IMR-90 (cell line): ENCODE data around the gene RAD51B. TPM values are rescaled to one million over a fixed set of nuclear protein-coding genes. Genes with fewer than 3 reads are reported as not detected.

Experiments
- ATAC-seq: fragments of 200-7000 bp; cut with Tn5 transposase; 2 replicates; pipeline ENCODE4 v1.9.1; 2020; ENCODE audit warnings: low read depth, mild to moderate bottlenecking, moderate library complexity
- BruUV-seq: library from RNA; stranded (reverse); fragments of 400-500 nt; replicated peaks from 2 replicates; lab custom pipeline; 2021; lab: Mats Ljungman, UMichigan
- CTCF ChIA-PET: fragments of 300-600 bp; formaldehyde crosslinking; extraction: SDS; loops from one replicate; lab custom pipeline; 2021; ENCODE audit warnings: antibody characterized with exemption; lab: Yijun Ruan, JAX
- POLR2A ChIA-PET: fragments of 300-600 bp; sonication (Branson Sonifier 250); formaldehyde crosslinking; loops from one replicate; lab custom pipeline; 2022; ENCODE audit warnings: antibody characterized with exemption; ENCODE audit not compliant: unreplicated experiment; lab: Charles Lee
- DNase-seq: peaks from one replicate; pipeline ENCODE4 v3.0.0; 2013
- H2AFZ ChIP-seq: replicated peaks from 2 replicates; pipeline ENCODE3; 2013; ENCODE audit warnings: low read length, mild to moderate bottlenecking; ENCODE audit not compliant: poor library complexity
- H2AK5ac ChIP-seq: 2 replicates; pipeline ENCODE4 v1.6.1; 2013; ENCODE audit warnings: low read depth, low read length, inconsistent platforms
- H2AK9ac ChIP-seq: replicated peaks from 2 replicates; pipeline ENCODE3; 2013; ENCODE audit warnings: mild to moderate bottlenecking, low read depth, low read length, moderate library complexity; ENCODE audit not compliant: poor library complexity
- H2BK120ac ChIP-seq: 2 replicates; pipeline ENCODE4 v1.6.1; 2013; ENCODE audit warnings: low read depth, low read length, inconsistent platforms
- H2BK15ac ChIP-seq: 3 replicates; pipeline ENCODE4 v1.6.1; 2013; ENCODE audit warnings: low read depth, low read length, inconsistent platforms
- H2BK20ac ChIP-seq: 2 replicates; pipeline ENCODE4 v1.6.1; 2013; ENCODE audit warnings: low read depth, mild to moderate bottlenecking, inconsistent platforms, low read length, moderate library complexity
- H2BK5ac ChIP-seq: 2 replicates; pipeline ENCODE4 v1.6.1; 2013; ENCODE audit warnings: mild to moderate bottlenecking, low read depth, low read length, inconsistent platforms; ENCODE audit not compliant: poor library complexity, severe bottlenecking
- H3K14ac ChIP-seq: replicated peaks from 2 replicates; pipeline ENCODE4 v1.6.1; 2013; ENCODE audit warnings: low read depth, low read length, inconsistent platforms
- H3K18ac ChIP-seq: 2 replicates; pipeline ENCODE4 v1.6.1; 2013; ENCODE audit warnings: low read depth, low read length, control low read depth
- H3K23ac ChIP-seq: 2 replicates; pipeline ENCODE4 v1.6.1; 2013; ENCODE audit warnings: low read depth, low read length, inconsistent platforms
- H3K27ac ChIP-seq: 2 replicates; pipeline ENCODE4 v1.5.1; 2013; ENCODE audit warnings: mild to moderate bottlenecking, control low read depth, low read length; ENCODE audit not compliant: insufficient read depth
- H3K27me3 ChIP-seq: 2 replicates; pipeline ENCODE4 v1.6.1; 2013; ENCODE audit warnings: low read length; ENCODE audit not compliant: control insufficient read depth, insufficient read depth
- H3K36me3 ChIP-seq: 2 replicates; pipeline ENCODE4 v1.6.1; 2013; ENCODE audit warnings: low read length, mixed read lengths; ENCODE audit not compliant: control insufficient read depth, insufficient read depth
- H3K4ac ChIP-seq: 2 replicates; pipeline ENCODE4 v1.6.1; 2013; ENCODE audit warnings: low read depth, low read length, inconsistent platforms
- H3K4me1 ChIP-seq: 2 replicates; pipeline ENCODE4 v1.6.1; 2013; ENCODE audit warnings: low read length, mixed read lengths; ENCODE audit not compliant: control insufficient read depth, insufficient read depth
- H3K4me2 ChIP-seq: 2 replicates; pipeline ENCODE4 v1.6.1; 2013; ENCODE audit warnings: low read depth, mild to moderate bottlenecking, control low read depth, low read length, moderate library complexity
- H3K4me3 ChIP-seq: 2 replicates; pipeline ENCODE4 v1.5.1; 2013; ENCODE audit warnings: low read depth, mild to moderate bottlenecking, control low read depth, low read length, moderate library complexity; ENCODE audit not compliant: insufficient read depth
- H3K56ac ChIP-seq: 2 replicates; pipeline ENCODE4 v1.6.1; 2013; ENCODE audit warnings: low read length, inconsistent platforms; ENCODE audit not compliant: insufficient read depth; ENCODE audit errors: extremely low read depth
- H3K79me1 ChIP-seq, 2 experiments: 2 replicates each; pipeline ENCODE4 v1.6.1; 2013; ENCODE audit warnings: low read length in 2 of 2, inconsistent platforms in 1 of 2, low read depth in 1 of 2
- H3K9ac ChIP-seq: 2 replicates; pipeline ENCODE4 v1.6.1; 2013; ENCODE audit warnings: low read depth, low read length, control low read depth
- H3K9me1 ChIP-seq: 2 replicates; pipeline ENCODE4 v1.6.1; 2013; ENCODE audit warnings: low read length, inconsistent platforms; ENCODE audit not compliant: insufficient read depth
- H3K9me3 ChIP-seq: 2 replicates; pipeline ENCODE4 v1.6.1; 2013; ENCODE audit warnings: low read length; ENCODE audit not compliant: control insufficient read depth, insufficient read depth
- H4K20me1 ChIP-seq: 2 replicates; pipeline ENCODE4 v1.6.1; 2013; ENCODE audit warnings: low read length, inconsistent platforms; ENCODE audit not compliant: insufficient read depth
- H4K5ac ChIP-seq: 2 replicates; pipeline ENCODE4 v1.6.1; 2013; ENCODE audit warnings: mild to moderate bottlenecking, low read depth, low read length, control low read depth
- H4K8ac ChIP-seq, 2 experiments: 2 replicates each; pipeline ENCODE4 v1.6.1; 2013; ENCODE audit warnings: low read depth in 2 of 2, low read length in 2 of 2, control low read depth in 1 of 2, inconsistent platforms in 1 of 2
- H4K91ac ChIP-seq: 2 replicates; pipeline ENCODE4 v1.6.1; 2013; ENCODE audit warnings: low read depth, low read length, inconsistent platforms; ENCODE audit not compliant: insufficient read depth
- CHD1 ChIP-seq: IDR thresholded peaks from 2 replicates; pipeline ENCODE4 v1.6.1; 2012; ENCODE audit warnings: low read depth, low read length, improper control_type of control experiment
- WGBS, 2 experiments: methylation state at CpG; one replicate each; pipeline versions ENCODE4 v1.1.5 to v1.1.7; 2013; ENCODE audit warnings: missing lambda C conversion rate in 2 of 2; ENCODE audit not compliant: insufficient read length in 1 of 2; ENCODE audit errors: extremely low coverage in 2 of 2; 5-methylcytosine and 5-hydroxymethylcytosine counted together
- dilution Hi-C: fragments of 300-500 bp; cut with HindIII; formaldehyde crosslinking; loops from one replicate; pipeline ENCODE4 v1.14.3; 2018; ENCODE audit warnings: low sequenced_read_pairs; ENCODE audit not compliant: unreplicated experiment
- in situ Hi-C: fragments of 300-500 bp; cut with MboI; formaldehyde crosslinking; loops from 3 replicates; pipeline ENCODE4 v1.14.3; 2019; ENCODE audit warnings: low sequenced_read_pairs, inconsistent platforms, mixed read lengths
- intact Hi-C: fragments of 100-400 bp; cut with micrococcal nuclease; formaldehyde crosslinking; loops from 2 replicates; pipeline ENCODE4 v1.10.0; 2022
- polyA plus RNA-seq, 3 experiments: library from polyadenylated mRNA; depleted of rRNA; stranded (reverse); fragments of >200 nt; gene quantifications; 2 replicates each; pipeline ENCODE4 v1.2.3, GENCODE V29; 2012; ENCODE audit warnings: low replicate concordance in 1 of 3
- total RNA-seq: library from RNA; depleted of rRNA; stranded (reverse); fragments of >200 nt; gene quantifications from 2 replicates; pipeline ENCODE4 v1.2.3, GENCODE V29; 2012

The RAD51B gene
- total and polyA plus RNA-seq, 2 of the 4 experiments (the other 2 are of a cell fraction), result 5.1 to 18.8 TPM

GRCh38 chr14:68471964-68472508 is 652.5 kb downstream of the RAD51B start:
- Histone ChIP-seq H3K9me1 (peaks cover 11% of the 10 kb centered on the region), H2BK15ac (no peak overlapping the region), H4K91ac (no peak overlapping the region), H2BK120ac (no peak overlapping the region), H3K79me1 (no peaks in the 10 kb centered on the region), H2BK5ac (no peak overlapping the region), H4K5ac (no peak overlapping the region), H3K9me3 (no peaks in the 10 kb centered on the region), H3K4me1 (peaks cover 5% of the 10 kb centered on the region), H2AK5ac (no peak overlapping the region), H3K9ac (no peak overlapping the region), H3K23ac (no peak overlapping the region), H3K4me2 (no peak overlapping the region), H3K18ac (no peak overlapping the region), H3K4me3 (no peak overlapping the region), H2AFZ (no peak overlapping the region), H3K27me3 (no peaks in the 10 kb centered on the region), H4K20me1 (no peaks in the 10 kb centered on the region), H3K4ac (0 out of 2 replicates have a peak overlapping the region, but pooled peaks have one; percentile 13), H3K36me3 (no peaks in the 10 kb centered on the region), H2BK20ac (no peak overlapping the region), H3K56ac (no peak overlapping the region), H3K27ac (no peak overlapping the region), H3K14ac (no peak overlapping the region), H4K8ac (no peak overlapping the region), H2AK9ac (no peak overlapping the region)
- ATAC-seq (no peak), DNase-seq (no peak)
- intact Hi-C loops, result no loop called here
- ChIA-PET CTCF (interaction anchor here (0.6 kb wide), 1 partner anchor 17 kb away, joined by 3 read pairs; no protein-coding TSS in a partner anchor), POLR2A (interaction anchor here (0.6 to 0.8 kb wide), 2 partner anchors 27 to 321 kb away, joined by 3 to 21 read pairs; partner anchors contain the start of gene ZFP36L1)
- in situ Hi-C loops, result no loop called here
- BruUV-seq, result no TSS peak
- dilution Hi-C loops, result no loop called here
- WGBS, 2 experiments, result 60% methylated on average over 1 of the region's 4 CpGs; no CpG with 5 or more reads in 1 of the 2 experiments
- TF ChIP-seq CHD1, result no peak
